Right ventricle myocardium superior (tissue), 1 donor: Measurements from ENCODE around the gene LRRC58. TPM values are rescaled to one million over a fixed set of nuclear protein-coding genes. Genes with fewer than 3 reads are reported as not detected.

Experiments used
- ATAC-seq: fragments of 200-7000 bp; cut with Tn5 transposase; one replicate; pipeline ENCODE4 v1.9.1; 2020; ENCODE audit warnings: mild to moderate bottlenecking; ENCODE audit not compliant: poor library complexity
- DNase-seq: peaks from one replicate; pipeline ENCODE4 v3.0.0-alpha.2; 2020
- intact Hi-C: fragments of 100-400 bp; cut with DNase I; formaldehyde crosslinking; loops from one replicate; pipeline ENCODE4 v1.11.2; 2022
- total RNA-seq: library from RNA; stranded (reverse); fragmentation: NEBNext Ultra II Directional; extraction: Animal tissue kit (Norgen Biotek cat#: 25700); gene quantifications from one replicate; pipeline ENCODE4 v1.2.1, GENCODE V29; 2021
- donor health status: DM: no; HTN: yes; CAD: no; lungs with severe emphysema.

Gene LRRC58
- total RNA-seq, 1 donor from 2014 or later, result 7.9 TPM

DNA sequence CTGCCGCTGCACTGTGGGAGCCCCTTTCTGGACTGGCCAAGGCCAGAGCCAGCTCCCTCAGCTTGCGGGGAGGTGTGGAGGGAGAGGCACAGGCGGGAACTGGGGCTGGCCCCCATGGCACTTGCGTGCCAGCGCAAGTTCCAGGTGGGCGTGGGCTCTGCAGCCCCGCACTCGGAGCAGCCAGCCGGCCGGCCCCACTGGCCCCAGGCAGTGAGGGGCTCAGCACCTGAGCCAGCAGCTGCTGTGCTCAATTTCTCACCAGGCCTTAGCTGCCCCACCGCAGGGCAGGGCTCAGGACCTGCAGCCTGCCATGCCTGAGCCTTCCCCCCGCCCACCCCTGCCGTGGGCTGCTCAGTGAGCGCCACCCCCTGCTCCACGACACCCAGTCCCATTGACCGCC lies 59.5 kb downstream of the LRRC58 start:
- ATAC-seq (no peak), DNase-seq (no peak)
- intact Hi-C loops, result no loop called here

DNA sequence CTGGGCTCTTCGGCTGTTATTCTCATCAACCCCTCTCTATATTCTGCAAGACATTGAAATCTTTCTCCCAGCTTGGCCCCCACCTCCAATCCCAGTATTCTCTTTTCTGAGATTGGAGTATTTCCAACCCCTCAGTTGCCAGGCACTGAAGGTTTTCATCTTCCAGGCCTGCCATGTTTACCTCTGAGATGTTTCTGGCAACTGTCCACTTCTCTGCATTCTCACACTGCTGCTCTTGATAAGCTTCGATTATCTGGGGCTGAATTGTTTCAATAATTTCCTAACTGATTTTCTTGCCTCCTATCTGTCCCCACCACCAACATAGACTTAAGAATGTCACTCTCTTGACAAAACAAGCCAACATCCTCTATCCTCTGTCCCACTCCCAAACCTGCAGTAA lies 62.7 kb downstream of the LRRC58 start:
- intact Hi-C loops, result no loop called here
- ATAC-seq (no peak), DNase-seq (no peak)

DNA sequence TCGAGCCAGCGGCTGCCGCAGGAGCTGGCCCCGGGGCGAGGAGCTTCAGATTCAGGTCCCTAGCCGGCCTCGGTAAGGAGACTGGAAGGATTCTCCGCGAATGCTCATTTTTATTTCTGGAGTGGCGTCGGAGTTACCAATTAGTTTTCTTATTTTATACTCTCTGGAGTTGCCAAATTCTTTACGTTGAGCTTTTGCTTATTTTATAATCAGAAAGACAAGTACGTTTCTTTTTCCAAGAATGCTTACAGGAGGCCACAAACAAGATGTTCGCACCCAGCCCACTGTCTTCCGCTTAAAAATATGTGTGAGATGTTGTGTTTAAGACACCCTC lies 63.7 kb downstream of the LRRC58 start:
- intact Hi-C loops, result no loop called here
- ATAC-seq (no peak), DNase-seq (no peak)

DNA sequence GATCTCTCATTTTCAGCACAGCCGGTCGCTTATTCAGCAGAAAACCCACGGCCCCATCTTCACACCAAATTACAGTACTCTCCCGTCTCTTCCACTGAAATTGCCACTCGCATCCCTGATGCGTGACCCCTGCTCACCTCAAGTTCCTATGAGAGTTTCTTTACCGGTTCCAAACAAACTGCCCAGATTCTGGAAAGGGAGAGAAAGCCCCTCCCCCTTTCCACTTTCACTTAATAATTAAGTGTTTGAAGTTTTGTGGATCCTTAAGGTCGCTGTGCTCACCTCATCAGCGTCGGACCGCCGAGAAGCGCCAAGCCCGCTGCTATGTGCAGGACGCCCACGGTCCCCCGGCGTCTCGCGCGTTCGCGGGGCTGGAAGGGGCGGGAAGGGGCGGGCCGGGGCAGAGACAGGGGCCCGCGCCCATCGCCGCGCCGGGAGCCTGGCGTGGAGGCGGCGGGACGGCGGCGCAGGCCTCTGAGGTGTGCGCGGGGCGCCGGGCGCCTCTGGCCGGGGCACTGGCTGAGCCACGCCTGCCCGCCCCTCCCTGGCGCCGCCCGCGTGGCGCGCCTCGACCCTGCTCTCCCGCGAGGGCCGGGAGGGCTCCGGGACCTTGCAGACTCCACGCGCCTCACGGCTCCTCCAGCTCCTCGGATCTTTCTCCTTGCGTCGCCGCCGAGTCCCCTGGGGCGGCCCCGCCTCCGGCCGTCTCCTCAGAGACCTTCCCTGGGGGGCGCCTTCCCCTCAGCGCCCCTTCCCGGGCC lies 64.2 kb downstream of the LRRC58 start, which contains the start of gene GPR156:
GPR156 (minus strand) TSS at position 476 of the 761 bp plus-strand sequence. CDS start 41,124 bp downstream, outside the sequence.
- no peak for DNase-seq
- intact Hi-C loops, result no loop called here
- peak; percentile 82 for ATAC-seq

DNA sequence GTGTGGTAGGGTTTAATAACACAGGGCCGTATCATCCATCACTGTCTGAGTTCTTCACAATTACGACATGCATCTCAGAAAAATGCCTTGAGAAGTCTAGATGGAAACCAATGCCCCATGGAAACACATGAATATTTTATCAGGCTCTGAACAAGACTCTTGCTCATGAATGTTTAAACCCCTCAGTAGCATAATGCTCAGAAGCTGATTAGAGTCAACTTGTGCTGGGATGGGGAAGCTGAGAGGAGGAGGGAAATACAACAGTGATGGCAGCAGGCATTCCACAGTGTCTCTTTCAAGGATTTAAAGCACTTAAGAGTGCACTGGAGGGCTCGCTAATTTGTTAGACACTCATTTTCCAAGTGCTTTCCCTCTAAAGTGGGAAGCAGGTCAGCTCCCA lies 67.9 kb downstream of the LRRC58 start:
- no peak for ATAC-seq
- intact Hi-C loops, result no loop called here
- DNase-seq, result no peak

DNA sequence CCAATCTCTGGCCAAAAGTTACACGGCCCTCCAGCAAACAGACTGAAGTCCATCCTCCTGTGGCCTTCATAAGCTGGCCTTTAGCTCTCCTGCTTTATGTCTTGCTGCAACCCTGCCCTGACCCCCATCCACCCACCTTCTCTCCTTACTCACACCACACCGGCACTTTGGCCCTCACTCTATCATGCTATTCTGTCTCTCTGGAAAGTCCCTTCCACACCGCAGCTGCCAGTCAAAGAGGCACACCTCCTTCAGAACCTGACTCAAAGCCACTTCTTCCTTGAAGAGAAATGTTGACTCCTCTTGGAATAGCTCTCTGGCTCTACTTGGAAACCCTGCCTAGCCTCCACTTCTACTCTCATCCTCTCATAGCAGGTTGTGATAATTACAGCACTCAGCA lies 68.6 kb downstream of the LRRC58 start:
- ATAC-seq (no peak), DNase-seq (no peak)
- intact Hi-C loops, result no loop called here

DNA sequence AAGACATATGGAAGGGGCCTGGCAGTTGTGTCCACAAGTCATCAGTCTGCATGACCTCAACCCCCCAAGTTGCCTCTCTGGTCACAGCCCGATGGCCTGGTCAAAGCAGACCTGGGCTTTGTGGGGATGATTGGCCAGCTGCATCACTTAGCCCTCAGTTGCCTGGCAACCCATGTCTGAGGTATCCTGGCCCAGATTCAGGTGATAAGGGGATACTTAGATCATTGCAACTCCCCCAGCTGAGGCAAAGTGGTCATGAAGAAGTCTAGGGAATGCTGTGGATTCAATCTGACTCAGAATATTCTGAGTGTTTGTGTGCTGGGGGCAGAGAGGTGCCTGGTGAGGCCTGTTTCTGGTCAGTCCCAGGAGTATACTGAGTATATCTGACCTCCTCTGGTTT lies 69.1 kb downstream of the LRRC58 start:
- DNase-seq (no peak), ATAC-seq (no peak)
- intact Hi-C loops, result no loop called here

DNA sequence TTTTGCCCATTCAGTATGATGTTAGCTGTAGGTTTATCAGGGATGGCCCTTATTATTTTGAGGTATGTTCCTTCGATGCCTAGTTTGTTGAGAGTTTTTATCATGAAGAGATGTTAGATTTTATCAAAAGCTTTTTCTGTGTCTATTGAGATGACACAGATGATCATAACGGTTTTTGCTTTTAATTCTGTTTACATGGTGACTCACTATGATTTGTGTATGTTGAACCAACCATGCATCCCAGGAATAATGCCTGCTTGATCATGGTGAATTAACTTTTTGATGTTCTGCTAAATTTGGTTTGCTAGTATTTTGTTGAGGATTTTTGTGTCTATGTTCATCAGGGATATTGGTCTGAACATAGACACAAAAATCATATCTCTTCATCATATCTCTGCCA lies 72.4 kb downstream of the LRRC58 start:
- DNase-seq (no peak), ATAC-seq (no peak)
- intact Hi-C loops, result no loop called here

DNA sequence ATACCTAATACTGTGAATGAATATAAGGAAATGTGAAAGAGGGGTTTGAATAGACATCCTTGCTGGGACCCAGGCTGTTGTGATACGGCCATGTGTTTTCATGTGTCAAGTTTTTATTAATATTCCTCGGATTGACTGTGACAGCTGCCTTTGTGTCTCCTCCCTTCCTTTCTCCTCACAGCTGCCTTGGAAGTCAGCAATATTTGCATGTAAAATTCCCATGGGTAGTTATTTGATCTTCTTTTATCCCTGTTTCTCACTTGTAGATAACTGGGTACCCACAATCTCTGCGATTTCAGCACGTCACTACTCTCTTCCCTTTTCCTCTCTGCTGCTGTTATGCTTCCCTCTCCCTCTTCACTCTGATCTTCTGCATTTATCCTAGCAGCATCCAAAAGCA lies 73.5 kb downstream of the LRRC58 start:
- DNase-seq, result no peak
- no peak for ATAC-seq
- intact Hi-C loops, result no loop called here

DNA sequence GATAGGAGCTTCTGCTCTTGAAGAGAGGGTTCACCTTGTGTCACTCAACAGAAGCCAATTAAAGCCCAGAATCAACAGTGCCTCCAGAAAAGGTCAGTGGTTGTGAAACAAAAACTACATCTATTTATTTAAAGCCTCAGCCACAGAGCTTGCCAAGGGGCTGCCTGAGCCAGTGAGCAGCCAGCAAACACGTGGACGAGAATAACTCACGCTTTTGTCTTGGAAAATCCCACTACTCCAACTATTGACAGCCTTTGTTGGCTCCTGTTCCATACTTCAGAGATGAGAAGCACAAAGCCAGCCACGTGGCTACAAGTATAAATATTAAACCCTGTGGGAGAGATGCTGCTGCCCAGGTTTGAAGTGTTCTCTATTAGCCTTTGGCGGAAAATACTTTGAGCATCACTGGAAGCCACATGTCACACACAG lies 74.4 kb downstream of the LRRC58 start:
- peak; percentile 91 for ATAC-seq
- peak; percentile 58 for DNase-seq
- intact Hi-C loops, result no loop called here

Other genes starting within 250 kb of the LRRC58 start
- gene GPR156, start 64.1 kb downstream of the LRRC58 start, total RNA-seq, result 0.35 TPM
- gene FSTL1, start 101.6 kb upstream of the LRRC58 start, total RNA-seq, result 209 TPM
- 570 TPM for gene NDUFB4, start 247.0 kb upstream of the LRRC58 start, total RNA-seq